ENCODE results near the gene WWOX.

GRCh38 chr16:78478267-78478861 lies 378.9 kb downstream of the WWOX start:
- TF ChIP-seq CTCF (IDR thresholded peaks at IDR 0.05; ENCODE audit: insufficient read depth, low read depth, low read length) (no peak), EZH2 (IDR thresholded peaks at IDR 0.05; ENCODE audit: insufficient read depth, low read length) (no peak)
